Thyroid gland (tissue), 4 donors: Measurements from ENCODE around the gene KIAA0586.

Experiments
- CTCF ChIP-seq, 6 experiments: fragments of 200-600 bp in 3 of 6; fragments of 450-650 bp in 3 of 6; sonication (generic) in 3 of 6; IDR thresholded peaks; one replicate each; pipeline ENCODE4 v1.5.1; 2016 to 2019; ENCODE audit warnings: antibody characterized with exemption in 6 of 6, mild to moderate bottlenecking in 2 of 6, inconsistent platforms in 1 of 6, moderate library complexity in 1 of 6
- POLR2A ChIP-seq, 2 donors: fragments of 450-650 bp; IDR thresholded peaks; one replicate each; pipeline ENCODE4 v1.6.1; 2017; ENCODE audit warnings: antibody characterized with exemption in 2 of 2, mild to moderate bottlenecking in 2 of 2, moderate library complexity in 1 of 2

- TF ChIP-seq CTCF (IDR thresholded peaks at IDR 0.05) (no peak), POLR2A (IDR thresholded peaks at IDR 0.05) (no peak)
Measured at GRCh38 chr14:58460772-58461171, 33.3 kb downstream of the KIAA0586 start.
